Heart right ventricle (tissue), 16 donors: ENCODE results near the gene MAL. TPM values are rescaled to one million over a fixed set of nuclear protein-coding genes. Genes with fewer than 3 reads are reported as not detected.

Experiments
- ATAC-seq, 8 donors: fragments of 200-7000 bp; cut with Tn5 transposase; one replicate each; pipeline ENCODE4 v1.9.1; 2020; ENCODE audit warnings: mild to moderate bottlenecking in 8 of 8, moderate library complexity in 8 of 8, moderate number of reproducible peaks in 1 of 8
- DNase-seq, 2 donors: peaks; one replicate each; pipeline ENCODE4 v3.0.0-alpha.2; 2020
- H3K27ac ChIP-seq, 10 donors: fragments of 200-600 bp; sonication (generic) in 2 of 10; one replicate each; pipeline versions ENCODE4 v1.5.0 to v1.8.0; 2020 to 2022; ENCODE audit warnings: mild to moderate bottlenecking in 3 of 10
- H3K27me3 ChIP-seq, 7 donors: fragments of 200-600 bp; one replicate each; pipeline ENCODE4 v1.8.0; 2021 to 2022; ENCODE audit warnings: mild to moderate bottlenecking in 2 of 7
- H3K36me3 ChIP-seq, 9 donors: fragments of 200-600 bp; sonication (generic) in 1 of 9; one replicate each; pipeline versions ENCODE4 v1.5.0 to v1.8.0; 2020 to 2022; ENCODE audit warnings: mild to moderate bottlenecking in 2 of 9
- H3K4me1 ChIP-seq, 9 donors: fragments of 200-600 bp; sonication (generic) in 1 of 9; one replicate each; pipeline versions ENCODE4 v1.5.0 to v1.8.0; 2020 to 2022; ENCODE audit warnings: mild to moderate bottlenecking in 4 of 9
- H3K4me3 ChIP-seq, 10 donors: fragments of 200-600 bp; sonication (generic) in 2 of 10; one replicate each; pipeline versions ENCODE4 v1.5.0 to v1.8.0; 2020 to 2022; ENCODE audit warnings: mild to moderate bottlenecking in 7 of 10, moderate library complexity in 2 of 10
- H3K9me3 ChIP-seq, 11 donors: fragments of 200-600 bp in 10 of 11; sonication (generic) in 2 of 11; one replicate each; pipeline versions ENCODE4 v1.5.0 to v1.8.0; 2013 to 2022; ENCODE audit warnings: mild to moderate bottlenecking in 2 of 11, control low read depth in 1 of 11, moderate library complexity in 1 of 11
- CTCF ChIP-seq, 9 donors: fragments of 200-600 bp; sonication (generic) in 2 of 9; IDR thresholded peaks; one replicate each; pipeline versions ENCODE4 v1.5.0 to v1.8.0; 2021 to 2022; ENCODE audit warnings: antibody characterized with exemption in 9 of 9, mild to moderate bottlenecking in 5 of 9, moderate library complexity in 1 of 9
- WGBS, 2 donors: extraction: QIAGEN DNeasy Blood & Tissue Kit; methylation state at CpG; one replicate each; pipeline ENCODE4 v1.1.7; 2013; ENCODE audit warnings: inconsistent platforms in 1 of 2; 5-methylcytosine and 5-hydroxymethylcytosine counted together
- intact Hi-C, 10 donors: fragments of 100-400 bp; cut with DNase I; formaldehyde crosslinking; loops; one replicate each; pipeline versions ENCODE4 v1.11.1 to v1.14.2; 2022
- polyA plus RNA-seq, 2 donors: library from polyadenylated mRNA; stranded (reverse); fragments of 200-250 nt; gene quantifications; one replicate each; pipeline ENCODE4 v1.2.3, GENCODE V29; 2013
- total RNA-seq, 10 donors: library from RNA; stranded (reverse); fragmentation: NEBNext Ultra II Directional in 3 of 10; extraction: Animal tissue kit (Norgen Biotek cat#: 25700) in 3 of 10; gene quantifications; one replicate each; pipeline versions ENCODE4 v1.2.1 to v1.2.4, GENCODE V29; 2021 to 2023
- donor health status: Arrhythmogenic right ventricular cardiomyopathy.
- donor health status: ischemic (EF 13 %, LVEDD 7.1; RV severe dilation, severe dysfunction).
- donor health status: healthy with polysubstance abuse.
- donor health status: DM: no; HTN: yes; CAD: no.
- donor health status: DM: no; HTN: no; CAD: no.
- donor health status: ischemic (EF 25% LVEDD 6.9; RV normal size, moderate dysfunction).
- donor health status: ischemic (EF 25% LVEDD 5.7; RV mildly dilated, moderate dysfunction).
- donor health status: healthy.
- donor health status: DM: yes; HTN: yes; CAD: no.
- donor health status: Ischemic cardiomyopathy.
- donor health status: ischemic (EF 35%, LVEDD 5.7; RV mildly dilated, moderate dysfunction).
- donor health status: nonischemic (EF 11% LVEDD 7.7; RV severe dilation, severe dysfunction).
- donor health status: DM: yes; HTN: yes; CAD: no.
- donor health status: PGD.
- donor health status: ischemic (EF 29% LVEDD 5.4; RV normal size, mild dysfunction).
- donor health status: nonischemic (EF 23%, LVEDD 6.1; RV moderate dilation, normal function).

The MAL gene
- total and polyA plus RNA-seq, 12 donors, result 1.5 to 10.5 (median 3.6) TPM

GRCh38 chr2:95032868-95033603 lies 7.5 kb downstream of the MAL start:
- TF ChIP-seq CTCF (IDR thresholded peaks at IDR 0.05), result no peak
- no peaks in the 10 kb centered on the region for H3K36me3 ChIP-seq
- no peaks in the 10 kb centered on the region for H3K9me3 ChIP-seq
- WGBS, 2 donors, result 64% methylated on average over 16 of the region's 16 CpGs
- ATAC-seq (no peak), DNase-seq (no peak)
- peaks cover 0 to 49% (median 46%) of the 10 kb centered on the region in 7 donors for H3K27me3 ChIP-seq
- H3K4me1 ChIP-seq, result no peaks in the 10 kb centered on the region
- no peak overlapping the region for H3K27ac ChIP-seq
- H3K4me3 ChIP-seq, result no peak overlapping the region
- intact Hi-C loops, result no loop called here

- intact Hi-C loops, result no loop called here
- H3K4me1 ChIP-seq, result no peaks in the 10 kb centered on the region
- TF ChIP-seq CTCF (IDR thresholded peaks at IDR 0.05), result no peak
- no peak overlapping the region for H3K4me3 ChIP-seq
- H3K36me3 ChIP-seq, result no peaks in the 10 kb centered on the region
- DNase-seq (no peak), ATAC-seq (no peak)
- WGBS, 2 donors, result 65 to 73% methylated on average over 4 of the region's 4 CpGs
- peaks cover 0 to 41% (median 36%) of the 10 kb centered on the region in 7 donors for H3K27me3 ChIP-seq
- no peaks in the 10 kb centered on the region for H3K9me3 ChIP-seq
- no peak overlapping the region for H3K27ac ChIP-seq
Measured at GRCh38 chr2:95034221-95034620, 8.7 kb downstream of the MAL start.

GRCh38 chr2:95034818-95035217 lies 9.3 kb downstream of the MAL start:
- DNase-seq (no peak), ATAC-seq (no peak)
- TF ChIP-seq CTCF (IDR thresholded peaks at IDR 0.05), result no peak
- Histone ChIP-seq H3K27ac (no peak overlapping the region), H3K4me1 (no peaks in the 10 kb centered on the region), H3K36me3 (no peaks in the 10 kb centered on the region), H3K9me3 (no peaks in the 10 kb centered on the region), H3K27me3 (peaks cover 0 to 41% (median 33%) of the 10 kb centered on the region in 7 donors), H3K4me3 (no peak overlapping the region)
- WGBS, 2 donors, result 72 to 78% methylated on average over 7 of the region's 7 CpGs
- intact Hi-C loops, result no loop called here

GRCh38 chr2:95036596-95037383 lies 11.3 kb downstream of the MAL start:
- no peak for DNase-seq
- WGBS, 2 donors, result 86 to 93% methylated on average over 3 of the region's 3 CpGs
- peaks cover 0 to 11% (median 0%) of the 10 kb centered on the region in 9 donors for H3K4me1 ChIP-seq
- intact Hi-C loops, result no loop called here
- no peak for TF ChIP-seq CTCF (IDR thresholded peaks at IDR 0.05)
- no peaks in the 10 kb centered on the region for H3K9me3 ChIP-seq
- H3K4me3 ChIP-seq, result no peak overlapping the region
- H3K36me3 ChIP-seq, result no peaks in the 10 kb centered on the region
- ATAC-seq, result no peak
- peaks cover 0 to 29% (median 18%) of the 10 kb centered on the region in 7 donors for H3K27me3 ChIP-seq
- no peak overlapping the region for H3K27ac ChIP-seq
